A549 (cell line): ENCODE measurements around the gene STRN3.

ENCODE experiments used
- CHD2 ChIP-seq: fragments of 150-350 bp; IDR thresholded peaks from 2 replicates; pipeline ENCODE4 v1.6.1; 2014; ENCODE audit warnings: low read length; ENCODE audit not compliant: partially characterized antibody
- CTCF ChIP-seq: fragments of >200 bp; sonication (Bioruptor Twin); formaldehyde crosslinking; IDR thresholded peaks from 3 replicates; pipeline ENCODE4 v1.5.1; 2016
- EP300 ChIP-seq, 2 experiments: fragments of >200 bp; sonication (Bioruptor Twin); formaldehyde crosslinking; IDR thresholded peaks; 2 replicates in 1 of 2; 3 replicates in 1 of 2; pipeline ENCODE4 v1.6.1; 2016 to 2017
- MAX ChIP-seq: IDR thresholded peaks from 2 replicates; pipeline ENCODE4 v1.6.1; 2012
- POLR2A ChIP-seq: IDR thresholded peaks from 2 replicates; pipeline ENCODE4 v1.6.1; 2012; ENCODE audit warnings: mild to moderate bottlenecking, low read length
- RAD21 ChIP-seq, 2 experiments: fragments of >200 bp in 1 of 2; sonication (Bioruptor Twin) in 1 of 2; formaldehyde crosslinking in 1 of 2; IDR thresholded peaks in 1 of 2; conservative IDR thresholded peaks in 1 of 2; 2 replicates in 1 of 2; 3 replicates in 1 of 2; pipeline ENCODE4 v1.6.1; 2012 to 2018; ENCODE audit warnings: inconsistent platforms in 1 of 2
- RCOR1 ChIP-seq: fragments of 150-350 bp; IDR thresholded peaks from 2 replicates; pipeline ENCODE4 v1.6.1; 2014; ENCODE audit warnings: antibody characterized with exemption, low read length, low read depth
- REST ChIP-seq: fragments of 200-600 bp; sonication (generic); IDR thresholded peaks from 2 replicates; pipeline ENCODE4 v1.6.1; 2016; ENCODE audit warnings: antibody characterized with exemption, mild to moderate bottlenecking, moderate library complexity
- RFX5 ChIP-seq: fragments of 450-650 bp; IDR thresholded peaks from 2 replicates; pipeline ENCODE4 v1.7.1; 2014; ENCODE audit warnings: antibody characterized with exemption, mild to moderate bottlenecking, moderate library complexity
- SREBF2 ChIP-seq: fragments of 450-650 bp; IDR thresholded peaks from 2 replicates; pipeline ENCODE4 v1.6.1; 2014; ENCODE audit warnings: mild to moderate bottlenecking, moderate library complexity
- USF2 ChIP-seq: fragments of 450-650 bp; IDR thresholded peaks from 2 replicates; pipeline ENCODE4 v1.6.1; 2014; ENCODE audit warnings: antibody characterized with exemption
- ZFP36 ChIP-seq: fragments of 450-650 bp; IDR thresholded peaks from 2 replicates; pipeline ENCODE4 v1.6.1; 2014; ENCODE audit warnings: borderline replicate concordance; ENCODE audit not compliant: partially characterized antibody

- TF ChIP-seq CTCF: no peak
- TF ChIP-seq MAX: no peak
- no peak for TF ChIP-seq RFX5
- no peak for TF ChIP-seq REST
- no peak for TF ChIP-seq ZFP36
- no peak for TF ChIP-seq SREBF2
- no peak for TF ChIP-seq POLR2A
- TF ChIP-seq RCOR1: no peak
- TF ChIP-seq USF2: no peak
- TF ChIP-seq RAD21 (conservative IDR thresholded peaks at IDR 0.05 in 1 of 2, IDR thresholded peaks at IDR 0.05 in 1 of 2): no peak
- no peak for TF ChIP-seq CHD2
- no peak for TF ChIP-seq EP300 (IDR thresholded peaks at IDR 0.05)
Observed at GRCh38 chr14:31024010-31024480, 2.1 kb downstream of the STRN3 start.
